GM12875 (cell line): Measurements from ENCODE around the gene HRH3.

Experiments
- H3K4me3 ChIP-seq: one replicate; pipeline ENCODE4 v1.5.1; 2011; ENCODE audit warnings: low read depth, low read length, control low read depth
- CTCF ChIP-seq: IDR thresholded peaks from 2 replicates; pipeline ENCODE4 v1.5.1; 2011; ENCODE audit warnings: low read depth, mild to moderate bottlenecking, control low read depth, inconsistent platforms, low read length, moderate library complexity, borderline replicate concordance; ENCODE audit not compliant: insufficient read depth

HRH3 gene

GRCh38 chr20:62219101-62219991, 732 bp downstream of the HRH3 start:
- no peak for TF ChIP-seq CTCF
- no peak overlapping the region for H3K4me3 ChIP-seq

GRCh38 chr20:62217913-62218773, 1.9 kb downstream of the HRH3 start:
- no peak for TF ChIP-seq CTCF
- no peak overlapping the region for H3K4me3 ChIP-seq

DNA sequence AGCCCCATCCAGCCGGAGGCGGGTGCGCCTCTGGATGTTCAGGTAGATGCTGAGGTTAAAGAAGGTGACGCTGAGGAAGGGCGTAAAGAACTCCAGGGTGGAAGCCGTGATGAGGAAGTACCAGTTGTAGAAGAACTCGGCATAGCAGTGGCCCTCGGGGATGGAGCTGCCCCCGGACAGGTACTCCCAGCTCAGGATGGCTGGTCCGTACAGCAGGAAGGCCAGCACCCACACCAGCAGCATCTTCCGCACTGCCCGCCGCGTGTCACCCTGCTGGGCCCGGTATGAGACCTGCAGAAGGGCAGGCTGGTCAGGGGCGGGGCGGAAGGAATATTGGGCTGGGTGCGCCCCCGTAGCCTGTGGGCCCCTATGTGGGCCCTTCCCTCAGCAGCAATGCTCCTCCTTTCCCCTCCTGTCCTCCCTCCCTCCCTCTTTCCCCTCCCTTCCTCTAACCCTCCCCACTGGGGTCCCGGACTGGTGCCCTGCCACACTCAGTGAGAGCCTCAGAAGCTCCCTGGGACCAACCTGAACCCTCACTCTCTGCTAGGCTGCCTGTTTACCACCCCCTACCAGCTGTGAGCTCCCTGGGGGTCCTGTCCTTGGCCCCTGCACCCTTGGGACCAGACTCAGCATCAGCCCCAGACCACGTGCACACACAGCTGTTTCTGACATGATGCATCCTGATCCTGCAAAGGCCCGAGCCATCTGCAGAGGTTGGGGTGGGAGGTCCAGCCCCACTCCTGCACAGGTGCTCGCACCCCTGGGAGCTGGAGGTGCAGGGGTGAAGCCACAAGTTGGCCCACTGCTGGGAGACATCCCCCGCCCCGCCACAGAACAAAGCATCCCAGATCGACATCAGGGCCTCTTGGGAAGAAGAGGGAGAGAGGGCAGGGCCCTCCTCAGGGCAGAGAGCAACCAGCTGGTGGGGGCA, 3.2 kb downstream of the HRH3 start:
- H3K4me3 ChIP-seq, result no peak overlapping the region
- TF ChIP-seq CTCF, result no peak

DNA sequence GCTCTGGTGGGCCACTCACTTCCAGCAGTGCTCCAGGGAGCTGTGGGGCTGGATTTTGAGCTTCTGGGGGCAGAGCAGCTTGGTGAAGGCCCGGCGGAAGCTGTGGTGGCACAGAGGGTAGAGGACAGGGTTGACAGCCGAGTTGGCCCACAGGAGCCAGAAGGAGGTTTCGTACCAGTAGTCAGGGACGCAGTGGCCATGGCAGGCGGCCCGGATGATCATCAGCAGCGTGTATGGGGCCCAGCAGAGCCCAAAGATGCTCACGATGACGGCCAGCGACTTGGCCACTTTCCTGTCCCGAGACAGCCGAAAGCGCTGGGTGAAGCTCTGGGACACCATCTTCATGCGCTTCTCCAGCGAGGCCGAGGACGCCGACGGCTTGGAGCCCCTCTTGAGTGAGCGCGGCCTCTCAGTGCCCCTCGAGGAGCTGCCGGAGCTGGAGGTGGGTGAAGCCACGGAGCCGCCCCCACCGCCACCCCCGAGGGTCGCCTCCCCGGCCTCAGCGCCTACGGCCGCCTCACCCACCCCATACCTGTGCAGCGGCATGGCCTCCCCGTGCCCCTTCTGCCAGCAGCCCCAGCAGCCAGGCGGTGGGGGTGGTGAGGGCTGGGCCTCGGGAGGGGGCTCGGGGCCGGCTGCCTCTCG, 4.0 kb downstream of the HRH3 start:
- TF ChIP-seq CTCF, result no peak
- no peak overlapping the region for H3K4me3 ChIP-seq

- TF ChIP-seq CTCF, result no peak
- no peak overlapping the region for H3K4me3 ChIP-seq
Observed at GRCh38 chr20:62215020-62215990, 4.8 kb downstream of the HRH3 start.
